ENCODE measurements around the gene CACNB2.
"Not testable (repeated sequence)": the region's sequence is repeated elsewhere in the genome, so short reads cannot be mapped to it uniquely, and the experiment has no call there.

Gene CACNB2

DNA sequence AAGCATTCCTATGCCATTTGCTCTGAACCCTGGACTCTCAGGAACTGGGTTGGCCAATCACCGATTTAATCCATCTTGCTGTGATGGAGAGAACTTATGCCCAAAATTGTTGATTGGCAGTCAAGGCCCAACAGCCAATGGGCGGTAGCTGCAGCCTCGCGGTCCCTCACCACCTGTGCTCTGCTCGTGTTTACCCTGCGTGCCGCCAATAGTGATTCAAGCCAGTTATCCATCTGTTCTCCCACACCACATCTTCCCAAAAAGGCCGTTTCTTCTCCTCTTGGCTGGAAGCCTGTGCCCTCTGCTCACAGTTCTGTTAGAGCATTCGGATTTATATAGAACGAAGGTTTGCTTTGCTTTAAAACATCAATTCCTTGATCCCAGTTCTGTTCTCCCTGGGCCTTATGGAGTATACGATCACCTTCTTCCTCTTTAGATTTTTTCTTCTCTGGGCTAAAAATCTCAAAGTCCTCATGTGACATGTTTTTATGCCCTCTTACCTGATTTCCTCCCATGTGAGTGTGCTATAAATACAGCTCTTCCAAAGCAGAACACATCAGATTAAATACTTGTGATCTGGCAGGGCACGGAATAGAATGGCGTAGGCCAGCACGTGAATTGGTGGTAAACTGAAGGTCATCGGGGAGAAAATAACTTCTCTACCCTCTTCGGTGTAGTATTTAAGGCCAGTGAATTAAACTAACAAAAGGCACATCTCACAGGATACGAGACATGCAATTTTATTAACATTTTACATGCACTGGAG is 298.3 kb downstream of the CACNB2 start:
- DNase-seq (ENCODE audit: low read depth in 4 of 4, low spot score in 1 of 4) = no peak

GRCh38 chr10:18439601-18440000 is 299.4 kb downstream of the CACNB2 start:
- DNase-seq (ENCODE audit: low read depth in 4 of 4, low spot score in 1 of 4) = no peak

GRCh38 chr10:18445635-18446034 is 305.4 kb downstream of the CACNB2 start:
- DNase-seq (ENCODE audit: low read depth in 4 of 4, low spot score in 1 of 4) = not testable (repeated sequence)

GRCh38 chr10:18446205-18446604 is 306.0 kb downstream of the CACNB2 start:
- no peak for DNase-seq (ENCODE audit: low read depth in 4 of 4, low spot score in 1 of 4)

DNA sequence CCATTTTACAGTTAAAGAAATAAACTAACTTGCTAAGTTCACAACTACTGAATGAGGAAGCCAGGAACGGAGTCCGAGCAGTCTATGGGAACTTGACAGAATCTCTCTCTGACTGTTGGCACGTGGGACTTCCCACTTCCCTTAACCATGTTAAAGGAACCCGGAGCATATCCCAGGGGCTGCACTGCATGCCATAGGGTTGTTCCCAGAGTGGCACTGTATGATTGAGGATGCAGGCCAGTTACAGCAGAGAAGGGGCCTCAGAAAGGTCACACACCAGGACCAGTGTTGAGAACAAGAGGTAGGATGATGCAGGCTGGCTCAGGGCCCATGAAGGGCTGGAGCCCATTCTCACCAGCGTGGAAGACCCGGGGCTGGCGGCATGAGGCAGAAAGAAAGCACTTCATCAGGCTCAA is 309.4 kb downstream of the CACNB2 start:
- no peak for DNase-seq (ENCODE audit: low read depth in 4 of 4, low spot score in 1 of 4)

DNA sequence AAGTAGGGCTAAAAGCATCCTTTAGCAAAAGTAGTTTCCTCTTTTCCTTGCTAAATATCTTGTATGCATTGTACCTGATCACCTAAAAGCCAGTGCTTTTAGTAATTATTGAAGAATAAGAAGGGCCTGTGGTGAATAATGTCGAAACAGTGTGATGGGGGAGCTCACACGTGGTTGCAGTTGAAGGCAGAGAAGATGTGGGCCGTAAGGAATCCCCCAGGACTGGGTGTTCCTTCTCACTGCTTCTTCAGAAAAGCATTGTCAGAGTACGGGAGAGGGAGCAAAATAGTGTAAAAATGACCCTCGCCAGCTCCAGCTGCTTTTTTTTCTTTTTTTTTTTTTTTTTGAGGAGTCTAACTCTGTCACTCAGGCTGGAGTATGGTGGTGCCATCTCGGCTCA is 310.1 kb downstream of the CACNB2 start:
- no peak for DNase-seq (ENCODE audit: low read depth in 4 of 4, low spot score in 1 of 4)

GRCh38 chr10:18455086-18455884 is 315.1 kb downstream of the CACNB2 start:
- DNase-seq (ENCODE audit: low read depth in 4 of 4, low spot score in 1 of 4) = no peak

DNA sequence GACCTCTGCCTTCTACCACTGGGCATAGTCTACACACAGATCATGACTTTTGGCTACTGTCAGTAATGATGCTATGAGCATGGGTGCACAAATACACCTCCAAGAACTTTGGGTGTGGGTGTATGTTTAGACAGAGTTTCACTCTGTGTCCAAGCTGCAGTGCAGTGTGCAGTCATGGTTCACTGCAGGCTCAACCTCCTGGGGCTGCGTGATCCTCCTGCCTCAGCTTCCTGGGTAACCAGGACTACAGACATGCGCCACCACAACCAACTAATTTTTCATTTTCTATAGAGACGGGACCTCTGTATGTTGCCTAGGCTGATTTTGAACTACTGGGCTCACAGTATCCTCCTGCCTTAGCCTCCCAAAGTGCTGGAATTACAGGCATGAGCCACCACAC is 316.8 kb downstream of the CACNB2 start:
- no peak for DNase-seq (ENCODE audit: low read depth in 4 of 4, low spot score in 1 of 4)

DNA sequence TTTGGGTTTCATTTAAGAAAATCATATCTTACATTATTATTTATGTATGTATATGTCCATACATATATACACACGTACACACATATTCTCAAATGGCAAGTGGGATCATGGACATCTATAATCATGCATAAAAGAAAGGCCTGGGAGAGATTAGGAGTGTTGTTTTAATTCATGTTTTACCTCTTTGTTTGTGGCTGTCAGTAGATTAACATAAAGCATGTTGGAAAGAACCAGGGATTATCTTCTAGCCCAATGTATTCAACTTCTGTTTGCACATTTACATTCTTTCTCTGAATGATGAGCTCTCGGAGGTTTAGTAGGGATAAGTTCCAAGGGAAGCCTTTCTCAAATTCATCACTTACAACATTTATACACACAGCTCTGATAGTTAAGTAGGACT is 319.8 kb downstream of the CACNB2 start:
- DNase-seq (ENCODE audit: low read depth in 4 of 4, low spot score in 1 of 4) = no peak

DNA sequence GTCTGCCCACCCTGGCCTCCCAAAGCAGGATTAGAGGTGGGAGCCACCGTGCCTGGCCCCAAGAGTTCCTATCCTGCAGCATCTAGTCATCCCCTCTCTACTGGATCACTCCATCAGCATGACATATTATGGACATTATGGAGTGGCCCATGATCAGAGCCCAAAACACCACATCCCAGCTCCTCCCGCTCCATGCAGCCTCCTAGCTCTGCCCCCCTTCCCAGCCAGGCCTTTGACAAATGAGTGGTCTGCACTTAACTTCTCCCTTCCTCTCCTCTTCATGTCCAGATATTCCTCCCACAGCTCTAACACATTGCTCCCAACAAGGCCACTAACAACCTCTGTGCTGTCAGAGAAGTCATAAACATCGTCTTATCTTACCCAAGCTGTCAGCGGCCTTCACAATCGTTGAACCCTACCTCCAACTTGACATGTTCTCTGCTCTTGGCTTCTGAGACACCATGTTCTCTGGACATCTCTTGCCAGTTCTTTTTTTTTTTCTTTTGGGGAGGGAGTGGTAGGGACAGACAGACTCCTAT is 323.5 kb downstream of the CACNB2 start:
- no peak for DNase-seq (ENCODE audit: low read depth in 4 of 4, low spot score in 1 of 4)

- DNase-seq (ENCODE audit: low read depth in 4 of 4, low spot score in 1 of 4) = no peak
Observed at GRCh38 chr10:18469125-18469524, 328.9 kb downstream of the CACNB2 start.

DNA sequence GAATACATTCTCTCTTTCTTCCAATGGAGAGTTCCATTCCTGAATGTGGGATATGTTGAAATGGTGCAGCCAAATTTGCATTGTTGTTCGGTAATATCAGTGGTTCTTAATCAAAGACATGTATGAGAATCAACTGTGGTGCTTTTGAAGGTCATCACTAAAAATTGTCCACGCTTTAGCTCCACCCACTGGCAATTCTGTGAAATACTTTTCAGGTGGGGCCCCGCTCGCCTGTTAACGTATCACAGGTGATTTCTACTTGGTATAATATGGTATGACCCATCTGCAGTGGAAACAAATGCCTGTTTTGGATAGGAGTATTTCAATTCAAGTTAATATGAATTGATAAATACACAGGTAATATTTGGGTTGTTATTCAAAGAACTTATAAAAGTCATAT is 332.8 kb downstream of the CACNB2 start:
- DNase-seq (ENCODE audit: low read depth in 4 of 4, low spot score in 1 of 4) = no peak

- no peak for DNase-seq (ENCODE audit: low read depth in 4 of 4, low spot score in 1 of 4)
Observed at GRCh38 chr10:18473424-18474117, 333.3 kb downstream of the CACNB2 start.

DNA sequence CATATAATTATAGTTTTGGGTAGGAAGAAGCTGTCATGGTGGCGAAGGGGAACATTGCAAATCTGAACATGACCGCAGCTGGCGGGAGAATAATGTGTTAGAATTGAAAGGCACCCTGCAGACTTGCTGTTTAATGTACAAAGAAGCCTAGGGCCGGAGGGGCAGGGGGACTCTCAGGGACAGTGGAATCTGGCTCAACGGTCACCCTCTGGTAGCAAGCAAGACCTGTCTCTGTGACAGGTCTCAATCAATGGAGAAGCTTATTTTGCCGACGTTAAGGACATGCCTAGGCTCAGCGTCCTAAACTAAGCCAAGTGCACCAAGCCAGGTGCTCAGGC is 333.9 kb downstream of the CACNB2 start:
- no peak for DNase-seq (ENCODE audit: low read depth in 4 of 4, low spot score in 1 of 4)

GRCh38 chr10:18476076-18476647 is 335.9 kb downstream of the CACNB2 start:
- DNase-seq (ENCODE audit: low read depth in 4 of 4, low spot score in 1 of 4) = no peak

GRCh38 chr10:18478354-18478753 is 338.1 kb downstream of the CACNB2 start:
- no peak for DNase-seq (ENCODE audit: low read depth in 4 of 4, low spot score in 1 of 4)

DNA sequence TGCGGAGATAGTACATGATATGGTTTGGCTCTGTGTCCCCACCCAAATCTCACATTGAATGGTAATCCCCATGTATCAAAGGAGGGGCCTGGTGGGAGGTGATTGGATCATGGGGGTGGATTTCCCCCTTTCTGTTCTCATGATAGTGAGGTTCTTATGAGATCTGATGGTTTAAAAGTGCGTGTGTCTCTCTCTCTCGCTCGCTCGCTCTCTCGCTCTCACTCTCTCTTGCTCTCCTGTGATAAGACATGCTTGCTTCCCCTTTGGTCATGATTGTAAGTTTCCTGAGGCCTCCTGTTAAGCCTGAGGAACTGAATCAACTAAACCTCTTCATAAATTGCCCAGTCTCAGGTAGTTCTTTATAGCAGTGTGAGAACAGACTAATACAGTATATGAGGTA is 339.3 kb downstream of the CACNB2 start:
- DNase-seq (ENCODE audit: low read depth in 4 of 4, low spot score in 1 of 4) = no peak

GRCh38 chr10:18483516-18484186 is 343.4 kb downstream of the CACNB2 start:
- DNase-seq (ENCODE audit: low read depth in 4 of 4, low spot score in 1 of 4) = no peak

DNA sequence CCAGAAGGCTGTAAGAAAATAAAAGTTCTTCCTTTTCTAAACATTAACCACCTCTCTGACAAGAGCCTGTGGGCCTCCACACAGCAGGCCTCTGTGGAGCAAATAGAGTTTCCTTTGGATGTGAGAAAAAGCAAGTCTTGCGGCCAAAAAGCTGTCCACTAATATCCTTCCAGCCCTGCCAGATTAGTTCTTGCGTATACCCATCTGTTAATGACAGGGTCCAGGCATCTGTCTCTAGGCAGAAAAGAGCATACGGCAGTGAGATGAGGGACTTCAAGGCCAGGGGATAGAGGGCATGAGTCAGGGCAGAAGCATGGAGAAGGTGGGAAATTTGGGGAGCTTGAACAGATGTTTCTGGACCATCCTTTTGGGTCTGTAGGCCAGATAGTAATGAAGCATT is 346.2 kb downstream of the CACNB2 start:
- DNase-seq (ENCODE audit: low read depth in 4 of 4, low spot score in 1 of 4) = no peak

DNA sequence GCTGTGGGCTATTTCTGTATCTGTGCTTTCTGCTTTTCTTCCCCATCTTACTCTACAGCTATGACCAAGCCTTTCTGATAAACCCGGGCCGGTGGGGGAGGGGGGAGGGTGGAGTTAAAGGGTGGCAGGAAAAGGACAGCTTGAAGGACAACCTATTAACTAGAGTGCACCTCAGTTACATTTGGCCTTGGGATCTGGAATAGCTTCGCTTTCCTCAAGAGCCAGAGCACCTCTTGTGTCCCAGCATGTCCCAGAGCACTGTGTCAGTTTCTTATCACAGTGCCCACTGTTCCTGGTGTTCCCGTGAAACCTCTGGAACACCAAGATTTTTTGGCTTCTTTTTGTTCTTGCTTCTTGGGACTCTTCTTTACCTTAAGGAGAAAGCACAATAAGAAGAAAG is 350.5 kb downstream of the CACNB2 start:
- DNase-seq (ENCODE audit: low read depth in 4 of 4, low spot score in 1 of 4) = no peak

DNA sequence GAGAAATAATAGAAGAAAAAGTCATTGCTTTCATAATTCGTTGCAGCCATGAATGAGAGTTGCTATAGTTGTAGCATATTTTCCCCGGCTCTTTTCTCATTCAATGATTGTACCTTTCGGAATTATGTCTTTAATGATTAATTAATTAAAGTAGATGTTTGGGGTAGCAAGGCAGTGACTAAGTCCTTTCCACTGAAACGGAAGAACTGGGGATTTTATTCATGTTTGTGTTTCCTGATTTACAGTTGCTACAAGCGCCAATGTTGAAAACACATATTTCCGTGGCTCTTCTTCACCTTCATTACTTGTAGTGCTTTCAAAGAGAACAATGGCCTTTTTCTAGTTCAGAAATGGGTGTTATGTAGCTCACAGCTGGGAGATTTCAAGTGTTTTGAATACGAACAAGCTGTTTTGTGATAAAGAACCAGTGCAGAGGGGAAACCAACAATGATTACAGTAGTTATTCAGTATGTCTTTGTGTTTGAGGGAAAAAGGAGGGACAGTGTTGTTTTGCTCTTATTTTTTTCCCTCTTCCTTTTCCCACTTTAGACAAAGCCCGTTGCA is 357.7 kb downstream of the CACNB2 start:
- no peak for DNase-seq (ENCODE audit: low read depth in 4 of 4, low spot score in 1 of 4)

Data from stimulated activated CD4-positive, alpha-beta T cell treated with anti-CD3 and anti-CD28 coated beads, Interleukin-1b, Interleukin-23, amount 100 ng/mL, for 24 hours (primary cell).